HG03196 (cell line): ENCODE results near the gene NR1D2.

Experiments used
- ATAC-seq: cut with Tn5 transposase; IDR thresholded peaks from one replicate; pipeline ENCODE4 v1.9.1; 2021; ENCODE audit not compliant: unreplicated experiment

Gene NR1D2

DNA sequence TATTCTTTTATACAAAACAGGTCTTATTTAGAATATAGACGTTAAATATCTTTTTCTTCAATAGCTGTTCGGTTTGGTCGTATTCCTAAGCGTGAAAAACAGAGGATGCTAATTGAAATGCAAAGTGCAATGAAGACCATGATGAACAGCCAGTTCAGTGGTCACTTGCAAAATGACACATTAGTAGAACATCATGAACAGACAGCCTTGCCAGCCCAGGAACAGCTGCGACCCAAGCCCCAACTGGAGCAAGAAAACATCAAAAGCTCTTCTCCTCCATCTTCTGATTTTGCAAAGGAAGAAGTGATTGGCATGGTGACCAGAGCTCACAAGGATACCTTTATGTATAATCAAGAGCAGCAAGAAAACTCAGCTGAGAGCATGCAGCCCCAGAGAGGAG lies 16.8 kb downstream of the NR1D2 start:
- no peak for ATAC-seq

DNA sequence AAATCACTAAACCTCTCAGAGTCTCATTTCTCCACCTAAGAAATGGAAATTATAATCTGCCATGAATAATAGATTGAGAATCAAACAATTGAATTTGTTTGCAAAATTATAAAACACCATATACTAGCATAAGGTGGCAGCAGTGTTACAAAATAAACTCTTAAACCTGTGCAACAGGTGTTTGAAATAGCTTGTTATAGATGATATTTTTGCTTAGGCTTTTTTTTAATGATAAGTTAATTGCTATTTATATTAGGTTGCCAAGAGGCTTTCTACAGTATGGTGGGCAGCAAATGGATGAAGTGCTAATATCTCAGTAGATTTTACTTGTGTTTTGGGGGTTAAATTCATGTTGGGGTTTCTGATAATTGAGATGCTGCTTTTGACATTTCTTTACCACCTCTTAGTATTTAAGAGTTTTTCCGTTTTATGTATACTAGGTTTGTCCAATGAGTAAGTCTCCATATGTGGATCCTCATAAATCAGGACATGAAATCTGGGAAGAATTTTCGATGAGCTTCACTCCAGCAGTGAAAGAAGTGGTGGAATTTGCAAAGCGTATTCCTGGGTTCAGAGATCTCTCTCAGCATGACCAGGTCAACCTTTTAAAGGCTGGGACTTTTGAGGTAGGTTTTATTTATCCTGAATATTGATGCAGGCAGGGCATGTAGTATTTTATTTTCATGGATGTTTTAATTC lies 19.6 kb downstream of the NR1D2 start:
- no peak for ATAC-seq

DNA sequence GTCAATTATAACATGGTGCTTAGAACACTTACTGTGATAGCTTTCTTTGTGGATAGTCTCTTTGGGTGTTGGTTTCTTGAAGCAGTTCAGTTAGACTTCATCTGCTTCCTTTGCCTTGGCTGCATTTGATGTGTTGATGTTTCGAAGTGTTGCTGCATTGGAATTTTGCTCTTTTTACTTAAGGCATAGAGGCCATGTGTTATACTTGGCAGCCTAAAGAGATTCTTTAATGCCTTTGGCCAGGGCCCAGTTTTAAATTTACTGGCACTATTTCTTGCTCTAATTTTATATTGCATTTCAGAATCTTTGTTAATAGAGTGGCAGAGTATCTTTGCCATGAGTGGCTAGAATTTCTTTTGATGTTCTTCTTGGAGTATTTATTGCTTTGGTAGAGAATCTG lies 21.2 kb downstream of the NR1D2 start:
- ATAC-seq = no peak

DNA sequence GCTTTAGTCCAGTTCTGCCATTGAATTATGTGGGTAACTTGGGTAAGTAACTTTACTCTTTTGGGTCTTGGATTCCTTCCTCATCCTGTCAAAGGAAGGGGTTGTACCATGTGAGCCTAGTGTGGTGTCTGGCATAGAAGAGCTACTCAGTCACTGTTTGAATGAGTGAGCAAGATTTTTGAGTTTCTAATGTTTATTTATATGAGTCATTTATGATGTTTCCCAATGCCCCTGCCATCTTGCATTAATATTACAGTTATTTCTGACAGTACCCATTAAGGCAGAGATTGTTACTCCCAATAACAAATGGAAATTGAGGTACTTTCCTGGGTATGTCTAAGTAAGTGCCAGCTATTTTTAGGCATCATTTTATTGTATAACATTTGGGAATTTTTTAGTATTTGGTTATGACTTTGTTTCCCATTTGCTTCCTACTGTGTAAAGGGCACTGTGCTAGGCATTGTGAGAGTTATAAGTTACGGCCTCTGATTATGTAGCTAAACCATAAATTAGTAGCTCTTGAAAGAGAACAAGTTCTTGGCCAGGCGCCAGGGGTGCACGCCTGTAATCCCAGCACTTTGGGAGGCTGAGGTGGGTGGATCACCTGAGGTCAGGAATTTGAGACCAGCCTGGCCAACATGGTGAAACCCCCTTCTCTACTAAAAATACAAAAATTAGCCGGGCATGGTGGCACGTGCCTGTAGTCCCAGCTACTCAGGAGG lies 23.5 kb downstream of the NR1D2 start:
- no peak for ATAC-seq

DNA sequence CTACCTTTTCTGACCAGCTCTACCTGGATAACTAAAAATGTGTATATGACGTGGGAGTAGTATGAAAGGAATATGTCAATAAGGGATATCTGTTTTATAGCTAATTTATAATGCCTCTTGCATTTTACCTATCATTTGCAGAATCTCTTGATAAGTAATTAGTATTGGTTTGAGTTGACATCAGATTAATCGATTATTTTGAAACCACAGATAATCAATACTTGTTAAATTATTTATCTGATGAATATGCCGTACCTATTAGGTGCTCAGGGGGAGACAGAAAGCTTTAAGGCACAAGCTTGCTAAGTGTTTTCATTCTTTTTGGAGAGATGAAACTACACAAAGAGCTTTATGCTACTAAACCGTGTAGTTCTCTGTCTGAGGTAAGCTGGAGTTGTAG lies 24.3 kb downstream of the NR1D2 start:
- ATAC-seq = no peak

DNA sequence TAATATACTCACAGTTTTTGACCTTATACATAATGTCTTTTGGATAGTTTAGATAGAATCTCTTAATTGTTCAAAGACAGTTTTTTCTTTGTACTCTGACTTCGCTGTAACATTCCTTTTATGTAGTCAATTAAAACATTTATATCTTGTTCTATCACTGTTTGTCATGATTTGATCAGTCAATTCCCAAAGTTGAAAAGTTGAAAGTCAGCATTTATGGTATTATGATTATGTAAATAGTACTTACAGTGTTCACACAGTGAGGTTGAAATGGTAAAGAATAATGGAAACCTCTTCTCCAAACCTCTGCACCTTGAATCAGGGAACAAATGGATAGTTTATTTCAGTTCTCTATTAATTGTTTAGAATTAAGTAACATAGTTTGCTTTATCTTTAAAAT lies 26.6 kb downstream of the NR1D2 start:
- no peak for ATAC-seq

DNA sequence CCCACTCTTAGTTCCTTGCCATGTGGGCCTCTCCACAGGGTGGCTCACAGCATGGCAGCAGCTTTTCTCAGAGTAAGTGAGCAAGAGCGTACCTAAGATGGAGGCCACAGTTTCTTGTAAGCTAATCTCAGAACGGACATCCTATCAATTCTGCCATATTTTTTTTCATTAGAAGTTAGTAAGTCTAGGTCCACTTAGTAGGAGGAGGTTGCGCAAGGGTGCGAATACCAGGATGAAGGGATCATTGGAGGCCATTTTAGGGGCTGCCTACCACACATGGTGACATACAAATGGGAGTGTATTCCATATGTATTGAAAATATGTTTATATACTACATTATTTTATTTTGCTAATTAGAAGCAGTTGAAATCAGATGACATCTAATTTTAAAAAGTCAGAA lies 31.5 kb downstream of the NR1D2 start:
- ATAC-seq = no peak

DNA sequence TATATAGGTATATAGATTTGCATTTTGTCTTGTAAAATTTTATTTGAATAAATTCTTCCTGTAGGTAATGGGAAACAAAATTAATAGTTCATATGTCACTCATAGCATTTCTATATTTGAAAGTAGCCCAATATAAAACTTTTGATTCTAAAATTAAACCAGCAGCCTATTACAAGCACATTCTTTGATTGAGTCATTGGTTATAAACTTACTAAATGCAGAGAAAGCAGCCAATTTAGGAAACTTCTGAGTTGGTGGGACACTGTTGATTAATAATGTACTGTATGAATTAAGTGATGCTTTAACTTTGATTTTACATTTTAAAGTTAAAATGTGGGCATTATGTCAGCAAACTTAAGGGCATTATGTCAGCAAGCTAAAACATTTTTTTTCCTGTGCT lies 34.5 kb downstream of the NR1D2 start:
- ATAC-seq = no peak

DNA sequence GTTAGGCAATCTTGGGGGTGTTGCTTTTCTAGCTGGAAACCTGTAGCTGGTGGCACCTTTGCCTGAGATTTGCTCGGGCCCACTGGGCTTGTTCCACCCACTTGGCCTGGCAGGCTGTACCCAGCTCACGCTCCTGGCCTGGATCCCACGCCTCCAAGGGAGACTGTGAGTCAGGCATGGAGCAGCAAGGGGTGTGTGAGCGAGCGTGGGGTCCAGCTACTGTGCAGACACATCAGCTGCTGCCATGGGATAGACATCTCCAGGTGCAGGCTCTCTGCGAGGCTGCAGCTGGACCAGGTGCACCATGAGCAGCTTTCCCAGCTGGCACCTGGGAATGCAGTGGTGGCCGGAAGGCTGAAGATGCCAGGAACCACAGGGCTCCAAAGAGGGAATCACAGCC lies 36.0 kb downstream of the NR1D2 start:
- ATAC-seq = no peak

DNA sequence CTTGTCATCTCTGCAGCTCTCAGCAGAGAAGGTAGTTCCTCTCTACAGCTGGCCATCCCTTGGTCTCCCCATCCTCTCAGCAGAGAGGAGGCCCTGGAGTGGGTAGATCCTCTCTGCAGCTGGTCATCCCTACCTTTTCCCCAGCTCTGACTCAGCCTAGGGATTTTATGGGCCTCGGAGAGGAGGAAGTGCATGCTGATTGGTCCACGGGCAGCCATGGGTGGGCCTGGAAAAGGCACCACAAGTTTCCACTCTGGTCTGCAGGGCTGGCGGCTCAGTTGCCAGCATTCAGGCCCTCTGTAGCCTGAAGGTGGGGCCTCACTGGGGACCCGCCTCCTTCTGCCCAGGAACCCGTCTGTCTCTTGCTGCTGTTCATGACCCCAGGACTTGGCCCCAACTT lies 36.9 kb downstream of the NR1D2 start:
- ATAC-seq = no peak

DNA sequence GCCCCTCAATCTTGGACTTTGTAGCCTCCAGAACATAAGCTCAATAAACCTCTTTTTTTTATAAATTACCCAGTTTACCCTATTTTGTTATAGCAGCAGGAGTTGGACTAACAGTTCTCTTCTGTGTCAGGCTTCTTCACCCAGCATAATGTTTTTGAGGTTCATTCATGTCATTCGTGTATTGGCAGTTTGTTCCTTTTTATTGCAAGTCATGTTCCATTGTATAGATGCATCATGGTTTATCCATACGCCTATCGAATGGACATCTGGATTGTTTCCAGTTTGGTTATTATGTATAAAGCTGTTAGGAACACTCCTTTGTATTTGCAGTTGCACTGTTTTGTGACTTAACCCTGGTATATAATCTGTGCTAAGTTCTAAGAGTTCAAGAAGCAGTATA lies 39.8 kb downstream of the NR1D2 start:
- ATAC-seq = no peak

DNA sequence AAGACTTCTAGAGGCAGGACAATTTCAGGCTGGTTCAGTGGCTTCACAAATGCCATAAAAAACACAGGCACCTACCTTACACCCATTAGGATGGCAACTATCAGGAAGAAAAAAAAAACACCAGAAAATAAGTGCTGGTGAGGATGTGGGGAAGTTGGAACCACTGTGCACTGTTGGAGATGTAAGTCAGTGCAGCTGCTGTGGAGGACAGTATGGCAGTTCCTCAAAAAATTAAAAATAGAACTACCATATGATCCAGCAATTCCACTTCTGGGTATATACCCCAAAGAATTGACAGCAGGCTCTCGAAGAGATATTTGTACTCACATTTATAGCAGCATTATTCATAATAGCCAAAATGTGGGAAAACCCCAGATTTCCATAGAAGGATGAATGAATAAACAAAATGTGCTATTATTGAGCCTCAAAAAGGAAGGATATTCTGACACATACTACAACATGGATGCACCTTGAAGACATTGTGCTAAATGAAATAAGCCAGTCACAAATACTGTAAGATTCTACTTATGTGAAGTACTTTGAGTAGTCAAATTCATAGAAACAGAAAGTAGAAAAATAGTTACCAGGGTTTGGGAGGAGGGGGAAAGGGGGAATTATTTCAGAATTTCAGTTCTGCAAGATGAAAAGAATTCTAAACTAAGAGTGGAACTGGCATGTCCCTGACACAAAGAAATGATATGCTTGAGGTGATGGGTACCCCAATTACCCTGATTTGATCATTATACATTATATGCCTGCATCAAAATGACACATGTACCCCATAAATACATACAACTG lies 40.9 kb downstream of the NR1D2 start:
- ATAC-seq = no peak

DNA sequence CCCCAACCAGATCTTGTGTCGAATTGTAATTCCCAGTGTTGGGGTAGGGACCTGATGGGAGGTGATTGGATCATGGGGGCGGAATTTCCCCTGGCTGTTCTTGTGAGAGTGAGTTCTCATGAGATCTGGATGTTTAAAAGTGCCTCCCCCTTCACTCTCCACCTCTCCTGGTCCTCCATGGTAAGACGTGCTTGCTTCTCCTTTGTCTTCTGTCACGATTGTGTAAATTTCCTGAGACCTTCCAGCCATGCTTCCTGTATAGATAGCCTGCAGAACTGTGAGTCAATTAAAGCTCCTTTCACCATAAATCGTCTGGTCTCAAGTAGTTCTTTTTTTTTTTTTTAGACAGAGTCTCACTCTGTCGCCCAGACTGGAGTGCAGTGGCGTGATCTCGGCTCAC lies 42.3 kb downstream of the NR1D2 start:
- no peak for ATAC-seq

DNA sequence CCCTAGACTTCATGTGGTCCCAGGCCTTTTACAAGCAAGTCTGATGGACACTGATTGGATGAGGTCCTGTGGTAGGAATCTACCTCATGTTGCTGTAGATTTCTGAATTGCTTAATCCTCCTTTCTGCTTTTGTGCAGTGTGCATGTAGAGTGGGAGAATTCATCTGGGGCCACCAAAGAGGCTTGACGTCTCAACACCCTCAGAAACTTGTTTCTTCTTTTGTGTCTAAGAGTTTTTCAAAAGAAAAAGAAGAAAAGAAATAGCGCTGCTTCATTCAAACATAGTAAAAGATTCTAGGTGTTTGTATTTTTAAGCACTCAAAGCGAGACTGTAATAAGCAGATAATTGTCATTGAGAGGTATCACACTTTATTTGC lies 46.2 kb downstream of the NR1D2 start:
- no peak for ATAC-seq

DNA sequence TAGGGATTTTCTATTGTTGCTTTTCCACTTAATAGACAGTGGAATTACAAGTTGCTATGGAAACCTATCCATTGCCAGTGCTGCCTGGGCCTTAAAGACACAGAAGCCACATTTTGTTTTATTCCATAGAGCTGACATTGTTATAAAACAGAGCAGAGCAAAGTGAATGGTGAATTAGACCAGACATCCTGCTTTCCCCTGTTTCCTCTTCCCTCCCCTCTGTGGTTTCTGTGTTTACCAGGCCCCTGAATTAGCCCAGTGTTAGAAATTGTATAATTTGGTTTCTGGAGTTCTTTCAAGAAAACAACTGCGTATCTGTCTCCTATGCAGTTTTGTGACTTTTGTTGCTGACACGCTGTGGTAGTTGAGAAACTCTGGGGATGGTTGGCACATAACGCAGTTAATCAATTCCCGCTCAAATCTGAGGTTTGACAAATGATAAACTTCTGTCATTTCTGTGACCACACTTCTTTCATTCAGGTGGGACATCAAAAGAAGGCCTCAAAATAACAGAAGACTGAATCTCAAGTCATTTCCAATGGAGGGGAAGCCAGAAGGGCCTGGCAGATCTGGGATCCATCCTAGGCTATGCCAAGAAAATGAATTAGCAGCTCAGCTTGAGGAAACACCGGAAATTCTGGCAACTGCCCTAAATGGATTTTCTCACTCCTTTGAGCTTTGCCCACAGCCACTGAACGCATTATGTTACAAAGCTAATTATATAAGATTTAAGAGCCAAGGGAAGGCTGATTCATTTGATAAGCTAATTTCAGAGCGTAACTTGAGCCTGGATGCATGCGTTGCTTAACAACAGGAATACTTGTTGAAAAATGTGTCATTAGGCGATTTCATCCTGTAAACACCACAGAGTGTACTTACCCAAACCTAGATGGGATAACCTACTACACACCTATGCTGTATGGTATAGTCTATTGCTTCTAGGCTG lies 46.9 kb downstream of the NR1D2 start:
- no peak for ATAC-seq

DNA sequence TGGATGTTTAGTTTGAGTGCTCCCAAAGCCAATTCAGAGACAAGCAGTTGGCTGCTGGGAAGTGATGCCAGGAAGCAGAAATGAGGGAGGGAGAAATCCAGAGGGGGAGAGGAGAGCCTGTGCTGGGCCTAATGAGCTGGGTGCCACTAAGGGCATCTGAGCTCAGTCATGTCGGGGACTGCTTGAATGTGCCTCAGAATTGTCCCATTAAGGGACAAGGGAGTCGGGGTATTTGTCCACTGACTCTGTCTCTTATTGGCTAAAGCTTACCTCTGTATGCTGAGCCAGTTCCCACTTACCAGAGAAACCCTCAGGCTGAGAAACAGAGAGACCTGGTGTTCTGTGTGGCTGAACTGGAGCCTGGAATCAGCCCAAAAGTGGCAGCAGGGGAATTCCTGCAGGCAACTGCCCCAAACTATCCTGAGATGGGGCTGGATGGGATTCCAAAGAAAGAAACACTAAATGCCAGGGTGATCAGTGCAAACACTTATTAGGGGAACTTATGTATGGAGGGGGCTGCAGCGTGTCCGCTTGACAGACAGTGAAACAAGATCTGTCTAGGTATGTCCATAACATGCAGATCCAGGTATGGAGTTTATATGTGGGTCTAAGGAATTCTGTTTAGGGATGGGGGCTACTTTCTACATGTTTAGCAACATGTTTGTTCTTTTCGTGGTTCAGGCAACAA lies 48.6 kb downstream of the NR1D2 start:
- no peak for ATAC-seq

DNA sequence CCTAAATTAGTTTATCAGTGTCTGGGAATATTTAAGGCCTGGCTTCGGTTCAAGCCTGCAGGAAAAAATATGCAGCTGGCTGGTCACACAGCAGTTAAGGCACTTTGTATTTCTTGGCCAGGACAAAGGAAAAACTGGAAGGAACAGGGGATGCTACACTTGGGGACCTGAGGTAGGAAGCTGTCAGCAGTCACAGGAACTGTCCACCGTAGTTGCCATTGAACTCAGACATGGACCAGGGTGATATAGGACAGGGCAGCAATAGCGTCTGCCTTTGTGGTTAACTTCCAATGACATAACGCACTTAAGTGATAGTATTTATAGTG lies 49.1 kb downstream of the NR1D2 start:
- no peak for ATAC-seq

DNA sequence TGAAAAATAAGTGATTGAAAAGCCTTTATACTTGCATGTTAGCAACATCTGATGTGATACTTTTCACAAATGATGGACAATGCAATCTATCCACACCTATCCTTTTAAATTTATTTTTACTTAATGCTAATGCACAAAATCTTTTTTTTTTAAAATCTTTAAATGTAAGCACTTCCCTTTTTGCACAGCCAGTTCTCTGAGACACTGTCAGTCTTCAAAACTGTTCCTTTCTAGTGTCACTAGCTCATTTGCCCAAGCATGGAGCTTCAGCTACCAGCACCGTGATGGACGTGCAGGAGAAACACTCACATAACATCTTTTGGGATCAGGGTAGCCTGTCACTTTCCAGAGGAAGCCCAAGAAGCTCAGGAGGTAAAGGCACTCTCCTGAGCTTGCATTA lies 50.1 kb downstream of the NR1D2 start:
- no peak for ATAC-seq

DNA sequence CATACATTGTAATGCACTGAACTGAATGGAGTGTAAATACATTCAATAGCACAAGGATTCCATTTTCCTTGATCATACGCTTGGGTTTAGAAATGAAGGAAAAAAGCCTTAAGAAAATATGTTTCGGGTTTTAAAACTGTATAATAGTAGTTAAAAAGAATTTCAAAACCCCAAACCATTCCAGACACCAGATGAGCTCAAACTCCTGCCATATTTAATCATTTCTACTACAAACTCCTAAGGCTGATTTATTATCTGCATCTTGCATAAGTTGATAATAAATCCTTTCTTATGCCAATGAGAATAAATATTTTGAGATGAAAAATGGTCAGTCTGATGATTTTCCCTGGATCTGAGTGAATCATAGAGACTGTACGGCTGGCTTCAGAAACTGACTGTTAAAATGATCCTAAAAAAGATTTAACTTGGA lies 51.0 kb downstream of the NR1D2 start:
- ATAC-seq = no peak

DNA sequence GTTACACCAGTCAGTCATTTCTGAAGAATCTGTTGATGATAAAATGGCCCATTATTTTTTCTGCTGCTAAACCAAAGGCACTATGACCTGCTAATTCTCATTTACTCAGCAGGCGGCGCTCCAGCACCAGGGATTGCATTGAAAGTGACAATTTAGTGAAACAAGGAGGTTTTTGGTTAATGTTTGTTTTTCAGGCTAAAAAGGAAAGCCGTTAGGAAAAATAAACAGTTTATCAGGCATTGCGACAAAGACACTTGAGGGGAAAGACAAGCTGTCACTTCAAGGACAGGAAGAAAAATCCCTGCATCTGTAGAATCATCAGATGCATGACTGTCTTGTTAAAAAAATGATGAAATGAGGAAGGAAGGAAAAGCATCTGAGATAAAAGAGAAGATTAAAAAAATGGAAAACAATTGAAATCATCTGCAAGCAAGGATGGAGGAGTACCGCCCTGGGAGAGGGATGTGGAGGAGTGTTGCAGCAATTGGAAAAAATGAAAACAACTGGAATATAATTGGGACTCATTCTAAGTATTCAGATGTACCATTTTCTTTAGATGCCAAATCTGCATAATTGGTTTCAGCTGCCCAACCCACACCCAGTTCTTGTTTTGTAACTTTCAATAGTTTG lies 54.0 kb downstream of the NR1D2 start:
- ATAC-seq = no peak
